K562 (cell line): ENCODE measurements around the gene ATXN1. TPM values are rescaled to one million over a fixed set of nuclear protein-coding genes. Genes with fewer than 3 reads are reported as not detected.

ENCODE experiments used
- ATAC-seq: fragments of 200-7000 bp; cut with Tn5 transposase; 3 replicates; pipeline ENCODE4 v1.9.1; 2020; ENCODE audit warnings: moderate library complexity
- BruUV-seq: library from RNA; stranded (reverse); fragments of 400-500 nt; replicated peaks from 2 replicates; lab custom pipeline; 2021; lab: Mats Ljungman, UMichigan
- CTCF ChIA-PET: fragments of 300-600 bp; formaldehyde crosslinking; extraction: SDS; loops from one replicate; lab custom pipeline; 2021; ENCODE audit warnings: low intra/inter-chr PET ratio; lab: Yijun Ruan, JAX
- POLR2A ChIA-PET: fragments of 300-600, 350-650 bp; sonication (Branson Sonifier 250); formaldehyde crosslinking; extraction: SDS; loops from one replicate; lab custom pipeline; 2021; ENCODE audit warnings: antibody characterized with exemption, inconsistent platforms; lab: Yijun Ruan, JAX
- DNase-seq, 4 experiments: peaks; one replicate each; pipeline versions ENCODE4 v3.0.0 to v3.0.0-alpha.2; 2011 to 2018; ENCODE audit warnings: low spot score in 3 of 4, mixed read lengths in 3 of 4; ENCODE audit errors: extremely low read depth in 1 of 4
- FAIRE-seq: peaks from 2 replicates; lab custom pipeline; 2011; peaks lifted over from hg19 to GRCh38; lab: Jason Lieb, UNC
- H2AFZ ChIP-seq: 2 replicates; pipeline ENCODE4 v1.6.0; 2011; ENCODE audit warnings: low read depth, low read length, control low read depth, inconsistent platforms
- H3K27ac ChIP-seq: fragments of 200-600 bp; 3 replicates; pipeline ENCODE4 v1.8.0; 2011; ENCODE audit warnings: low read depth, mild to moderate bottlenecking, control low read depth, inconsistent platforms, low read length, moderate library complexity, mixed read lengths; ENCODE audit errors: extremely low read depth
- H3K27me3 ChIP-seq, 2 experiments: fragments of 300-600 bp in 1 of 2; 2 replicates in 1 of 2; 3 replicates in 1 of 2; pipeline versions ENCODE4 v1.6.0 to v1.8.0; 2011; ENCODE audit warnings: inconsistent platforms in 2 of 2, low read length in 2 of 2, mild to moderate bottlenecking in 1 of 2, mixed read lengths in 1 of 2, moderate library complexity in 1 of 2; ENCODE audit not compliant: control insufficient read depth in 2 of 2, insufficient read depth in 2 of 2
- H3K36me3 ChIP-seq: fragments of 300-600 bp; 3 replicates; pipeline ENCODE4 v1.8.0; 2011; ENCODE audit warnings: mild to moderate bottlenecking, low read length, inconsistent platforms; ENCODE audit not compliant: control insufficient read depth, insufficient read depth
- H3K4me1 ChIP-seq, 2 experiments: fragments of 200-600 bp in 1 of 2; replicated peaks in 1 of 2; 2 replicates in 1 of 2; 3 replicates in 1 of 2; pipeline versions ENCODE4 v1.5.1 to v1.8.0; 2011; ENCODE audit warnings: inconsistent platforms in 2 of 2, low read length in 2 of 2, mild to moderate bottlenecking in 1 of 2, mixed read lengths in 1 of 2, moderate library complexity in 1 of 2; ENCODE audit not compliant: control insufficient read depth in 2 of 2, insufficient read depth in 2 of 2
- H3K4me2 ChIP-seq: 2 replicates; pipeline ENCODE4 v1.6.1; 2011; ENCODE audit warnings: low read length, control low read depth, inconsistent platforms, mixed read lengths; ENCODE audit not compliant: insufficient read depth
- H3K4me3 ChIP-seq: fragments of 200-600 bp; sonication (generic), shearing (Covaris generic); 2 replicates; pipeline ENCODE4 v1.5.1; 2016; ENCODE audit warnings: control low read depth, inconsistent platforms
- H3K79me2 ChIP-seq: fragments of 200-600 bp; 3 replicates; pipeline ENCODE4 v1.8.0; 2011; ENCODE audit warnings: low read length, inconsistent platforms; ENCODE audit not compliant: control insufficient read depth, insufficient read depth
- H3K9ac ChIP-seq, 2 experiments: 2 replicates each; pipeline versions ENCODE4 v1.6.0 to v1.6.1; 2011; ENCODE audit warnings: low read depth in 2 of 2, low read length in 2 of 2, control low read depth in 1 of 2, inconsistent platforms in 1 of 2, mild to moderate bottlenecking in 1 of 2, mixed read lengths in 1 of 2; ENCODE audit not compliant: insufficient read depth in 1 of 2
- H3K9me1 ChIP-seq: one replicate; pipeline ENCODE4 v1.6.0; 2011; ENCODE audit warnings: inconsistent platforms, mild to moderate bottlenecking, low read length, moderate library complexity; ENCODE audit not compliant: control insufficient read depth, insufficient read depth
- H3K9me3 ChIP-seq: replicated peaks from 2 replicates; pipeline ENCODE4 v1.5.1; 2011; ENCODE audit warnings: low read depth, low read length, inconsistent platforms; ENCODE audit not compliant: control insufficient read depth, insufficient read depth
- H4K20me1 ChIP-seq: replicated peaks from 2 replicates; pipeline ENCODE4 v1.6.1; 2011; ENCODE audit warnings: low read length, inconsistent platforms, mixed read lengths; ENCODE audit not compliant: control insufficient read depth, insufficient read depth
- C11orf30 ChIP-seq: fragments of 450-650 bp; IDR thresholded peaks from 2 replicates; pipeline ENCODE4 v1.6.1; 2016; ENCODE audit warnings: low read depth, mild to moderate bottlenecking
- CBFA2T3 ChIP-seq: fragments of 450-650 bp; IDR thresholded peaks from 2 replicates; pipeline ENCODE4 v1.6.1; 2017
- HOXB6 ChIP-seq: fragments of 250-450 bp; sonication (Bioruptor Pico); IDR thresholded peaks from 2 replicates; pipeline ENCODE4 v1.5.1; 2022; ENCODE audit warnings: mild to moderate bottlenecking, borderline replicate concordance
- IFI16 ChIP-seq: fragments of 250-450 bp; sonication (Bioruptor Pico); IDR thresholded peaks from 2 replicates; pipeline ENCODE4 v2.1.2; 2022; ENCODE audit warnings: mild to moderate bottlenecking, inconsistent platforms
- NCOA2 ChIP-seq, 2 experiments: fragments of 450-650 bp; IDR thresholded peaks; 2 replicates each; pipeline ENCODE4 v1.6.1; 2018; ENCODE audit warnings: mild to moderate bottlenecking in 2 of 2, moderate library complexity in 1 of 2; ENCODE audit not compliant: partially characterized antibody in 2 of 2
- NFIC ChIP-seq: fragments of 450-650 bp; IDR thresholded peaks from 2 replicates; pipeline ENCODE4 v1.6.1; 2017; ENCODE audit warnings: mild to moderate bottlenecking, inconsistent platforms
- SOX6 ChIP-seq: fragments of 450-650 bp; IDR thresholded peaks from 2 replicates; pipeline ENCODE4 v1.6.1; 2014; ENCODE audit warnings: mild to moderate bottlenecking
- TGIF2 ChIP-seq: sonication (generic); formaldehyde crosslinking; IDR thresholded peaks from 2 replicates; pipeline ENCODE4 v1.8.1; 2022; ENCODE audit warnings: mild to moderate bottlenecking, missing genetic modification reagents, moderate library complexity
- TSHZ1 ChIP-seq: fragments of 250-450 bp; sonication (Bioruptor Pico); IDR thresholded peaks from 2 replicates; pipeline ENCODE4 v1.4.0; 2020; ENCODE audit warnings: mild to moderate bottlenecking, moderate library complexity
- WHSC1 ChIP-seq: IDR thresholded peaks from one replicate; pipeline ENCODE4 v1.6.1; 2012; ENCODE audit warnings: low read length, control low read depth, inconsistent platforms
- ZBTB43 ChIP-seq: sonication (generic); formaldehyde crosslinking; IDR thresholded peaks from 2 replicates; pipeline ENCODE4 v1.8.0; 2023; ENCODE audit warnings: mild to moderate bottlenecking, missing genetic modification reagents
- WGBS: fragments of 100-300 bp; shearing (Covaris generic); methylation state at CpG from one replicate; pipeline ENCODE4 v1.1.6; 2016; ENCODE audit warnings: low coverage, mixed read lengths; ENCODE audit not compliant: insufficient coverage; ENCODE audit errors: missing lambda C conversion rate; 5-methylcytosine and 5-hydroxymethylcytosine counted together
- in situ Hi-C: fragments of 300-500 bp; cut with MboI; formaldehyde crosslinking; loops from 4 replicates; pipeline ENCODE4 v1.15.0; 2018; ENCODE audit warnings: inconsistent platforms, mixed read lengths
- intact Hi-C: fragments of 100-400 bp; cut with micrococcal nuclease; formaldehyde crosslinking; loops from 2 replicates; pipeline ENCODE4 v1.14.2; 2022
- polyA plus RNA-seq, 8 experiments: library from polyadenylated mRNA; depleted of rRNA in 4 of 8; stranded (reverse) in 5 of 8; unstranded in 3 of 8; fragments of >200 nt; fragmentation: Nextera tagmentation in 2 of 8; fragmentation: Illumina TruSeq in 1 of 8; extraction: Ambion mirVana in 2 of 8; extraction: Trizol in 1 of 8; gene quantifications; 2 replicates each; pipeline versions ENCODE4 v1.2.1 to v1.2.3, GENCODE V29; 2011 to 2014; ENCODE audit warnings: inconsistent platforms in 1 of 8, missing spikeins in 1 of 8
- total RNA-seq, 7 experiments: library from RNA; depleted of rRNA in 6 of 7; stranded (reverse); fragments of >200 nt in 6 of 7; fragmentation: Illumina TruSeq in 2 of 7; extraction: Trizol in 2 of 7; gene quantifications; 2 replicates each; pipeline versions ENCODE4 v1.2.1 to v1.2.3, GENCODE V29; 2011 to 2021; ENCODE audit warnings: low replicate concordance in 1 of 7
- TF ChIP-seq, protein P1 (sequence below): fragments of 200-800 bp; sonication (Bioruptor generic); IDR thresholded peaks from 2 replicates; pipeline ENCODE4 v1.6.1; 2016; ENCODE audit warnings: missing genetic modification characterization, missing compliant biosample characterization

ATXN1 gene
- total and polyA plus RNA-seq, 9 of the 15 experiments (the other 6 are each of a cell fraction or from before 2014, with no cell fraction given), result under 0.01 to 1.2 (median 0.58) TPM

DNA sequence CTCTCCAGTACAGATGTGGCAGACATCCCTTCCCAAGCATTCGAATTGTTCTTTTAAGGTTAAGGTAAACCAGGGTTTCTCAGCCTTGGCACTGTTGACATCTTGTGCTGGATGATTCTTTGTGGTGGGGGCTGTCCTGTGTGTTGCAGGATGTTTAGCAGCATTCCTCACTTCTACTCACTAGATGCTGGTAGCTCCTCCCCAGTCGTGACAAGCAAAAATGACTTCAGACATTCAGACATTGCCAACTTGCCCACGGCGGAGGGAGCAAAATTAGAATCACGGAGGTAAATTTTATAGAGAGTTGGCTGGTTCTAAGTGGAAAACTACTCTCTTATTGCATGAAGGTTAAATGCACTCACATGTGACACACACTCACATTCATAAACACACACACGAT is 334.1 kb downstream of the ATXN1 start:
- no peaks in the 10 kb centered on the region for H4K20me1 ChIP-seq
- no peaks in the 10 kb centered on the region for H3K79me2 ChIP-seq
- intact Hi-C loops, result no loop called here
- H3K9me3 ChIP-seq, result no peaks in the 10 kb centered on the region
- no peak overlapping the region for H3K9ac ChIP-seq
- H3K9me1 ChIP-seq, result no peaks in the 10 kb centered on the region
- in situ Hi-C loops, result no loop called here
- TF ChIP-seq IFI16 (no peak), C11orf30 (no peak), NCOA2 (IDR thresholded peaks at IDR 0.05; ENCODE audit: partially characterized antibody in 2 of 2) (no peak), SOX6 (no peak), HOXB6 (no peak), NFIC (no peak), TGIF2 (CRISPR knock-in tag) (no peak), CBFA2T3 (no peak), WHSC1 (no peak), TSHZ1 (no peak), ZBTB43 (no peak)
- TF ChIP-seq, protein P1, sequence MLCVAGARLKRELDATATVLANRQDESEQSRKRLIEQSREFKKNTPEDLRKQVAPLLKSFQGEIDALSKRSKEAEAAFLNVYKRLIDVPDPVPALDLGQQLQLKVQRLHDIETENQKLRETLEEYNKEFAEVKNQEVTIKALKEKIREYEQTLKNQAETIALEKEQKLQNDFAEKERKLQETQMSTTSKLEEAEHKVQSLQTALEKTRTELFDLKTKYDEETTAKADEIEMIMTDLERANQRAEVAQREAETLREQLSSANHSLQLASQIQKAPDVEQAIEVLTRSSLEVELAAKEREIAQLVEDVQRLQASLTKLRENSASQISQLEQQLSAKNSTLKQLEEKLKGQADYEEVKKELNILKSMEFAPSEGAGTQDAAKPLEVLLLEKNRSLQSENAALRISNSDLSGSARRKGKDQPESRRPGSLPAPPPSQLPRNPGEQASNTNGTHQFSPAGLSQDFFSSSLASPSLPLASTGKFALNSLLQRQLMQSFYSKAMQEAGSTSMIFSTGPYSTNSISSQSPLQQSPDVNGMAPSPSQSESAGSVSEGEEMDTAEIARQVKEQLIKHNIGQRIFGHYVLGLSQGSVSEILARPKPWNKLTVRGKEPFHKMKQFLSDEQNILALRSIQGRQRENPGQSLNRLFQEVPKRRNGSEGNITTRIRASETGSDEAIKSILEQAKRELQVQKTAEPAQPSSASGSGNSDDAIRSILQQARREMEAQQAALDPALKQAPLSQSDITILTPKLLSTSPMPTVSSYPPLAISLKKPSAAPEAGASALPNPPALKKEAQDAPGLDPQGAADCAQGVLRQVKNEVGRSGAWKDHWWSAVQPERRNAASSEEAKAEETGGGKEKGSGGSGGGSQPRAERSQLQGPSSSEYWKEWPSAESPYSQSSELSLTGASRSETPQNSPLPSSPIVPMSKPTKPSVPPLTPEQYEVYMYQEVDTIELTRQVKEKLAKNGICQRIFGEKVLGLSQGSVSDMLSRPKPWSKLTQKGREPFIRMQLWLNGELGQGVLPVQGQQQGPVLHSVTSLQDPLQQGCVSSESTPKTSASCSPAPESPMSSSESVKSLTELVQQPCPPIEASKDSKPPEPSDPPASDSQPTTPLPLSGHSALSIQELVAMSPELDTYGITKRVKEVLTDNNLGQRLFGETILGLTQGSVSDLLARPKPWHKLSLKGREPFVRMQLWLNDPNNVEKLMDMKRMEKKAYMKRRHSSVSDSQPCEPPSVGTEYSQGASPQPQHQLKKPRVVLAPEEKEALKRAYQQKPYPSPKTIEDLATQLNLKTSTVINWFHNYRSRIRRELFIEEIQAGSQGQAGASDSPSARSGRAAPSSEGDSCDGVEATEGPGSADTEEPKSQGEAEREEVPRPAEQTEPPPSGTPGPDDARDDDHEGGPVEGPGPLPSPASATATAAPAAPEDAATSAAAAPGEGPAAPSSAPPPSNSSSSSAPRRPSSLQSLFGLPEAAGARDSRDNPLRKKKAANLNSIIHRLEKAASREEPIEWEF (CRISPR knock-in tag), result no peak
- TF ChIP-seq, all 486 proteins: peak for 0
- no peak overlapping the region for H2AFZ ChIP-seq
- no peak overlapping the region for H3K4me3 ChIP-seq
- no peak overlapping the region for H3K4me2 ChIP-seq
- no peak overlapping the region for H3K27ac ChIP-seq
- CTCF ChIA-PET, result no interaction called here
- WGBS, result under 1% methylated on average over 6 of the region's 6 CpGs
- FAIRE-seq (no peak), DNase-seq (no peak), ATAC-seq (no peak)
- no peaks in the 10 kb centered on the region for H3K36me3 ChIP-seq
- H3K4me1 ChIP-seq, result no peaks in the 10 kb centered on the region
- POLR2A ChIA-PET, result interaction anchor here (1.0 kb wide), 1 partner anchor 90 kb away, joined by 5 read pairs; no protein-coding TSS in a partner anchor
- H3K27me3 ChIP-seq, result peaks cover 53 to 60% of the 10 kb centered on the region in 2 experiments
- BruUV-seq, result no TSS peak
